Fibroblast of lung (primary cell): ENCODE data around the gene TNP2. TPM values are rescaled to one million over a fixed set of nuclear protein-coding genes. Genes with fewer than 3 reads are reported as not detected.

Source experiments
- DNase-seq, 2 donors: peaks; one replicate each; pipeline versions ENCODE4 v3.0.0 to v3.0.0-alpha.2; 2010; ENCODE audit warnings: low read depth in 2 of 2
- H2AFZ ChIP-seq: 2 replicates; pipeline ENCODE4 v1.5.1; 2012; ENCODE audit warnings: low read length, control low read depth, inconsistent platforms
- H3K27ac ChIP-seq: 2 replicates; pipeline ENCODE4 v1.5.1; 2011; ENCODE audit warnings: low read length, control low read depth; ENCODE audit not compliant: insufficient read depth
- H3K27me3 ChIP-seq: 2 replicates; pipeline ENCODE4 v1.5.1; 2011; ENCODE audit warnings: mild to moderate bottlenecking, low read length; ENCODE audit not compliant: control insufficient read depth, insufficient read depth
- H3K36me3 ChIP-seq: 2 replicates; pipeline ENCODE4 v1.5.1; 2011; ENCODE audit warnings: low read length; ENCODE audit not compliant: control insufficient read depth, insufficient read depth
- H3K4me1 ChIP-seq: 2 replicates; pipeline ENCODE4 v1.5.1; 2011; ENCODE audit warnings: low read length; ENCODE audit not compliant: control insufficient read depth, insufficient read depth; ENCODE audit errors: extremely low read depth
- H3K4me2 ChIP-seq: 2 replicates; pipeline ENCODE4 v1.5.1; 2011; ENCODE audit warnings: low read length, control low read depth; ENCODE audit not compliant: insufficient read depth; ENCODE audit errors: extremely low read depth
- H3K4me3 ChIP-seq, 4 experiments: fragments of 200-600 bp in 1 of 4; sonication (generic) in 1 of 4; replicated peaks in 1 of 4; 2 replicates each; pipeline ENCODE4 v1.5.1; 2011 to 2016; ENCODE audit warnings: low read length in 4 of 4, low read depth in 3 of 4, mild to moderate bottlenecking in 3 of 4, control low read depth in 2 of 4, inconsistent platforms in 1 of 4, mixed read lengths in 1 of 4; ENCODE audit not compliant: insufficient read depth in 1 of 4; ENCODE audit errors: control extremely low read depth in 1 of 4
- H3K79me2 ChIP-seq: 2 replicates; pipeline ENCODE4 v1.5.1; 2012; ENCODE audit warnings: mild to moderate bottlenecking, low read length, inconsistent platforms; ENCODE audit not compliant: control insufficient read depth, insufficient read depth
- H3K9ac ChIP-seq: 2 replicates; pipeline ENCODE4 v1.5.1; 2011; ENCODE audit warnings: mild to moderate bottlenecking, low read length, control low read depth; ENCODE audit not compliant: insufficient read depth
- H3K9me3 ChIP-seq: 2 replicates; pipeline ENCODE4 v1.5.1; 2012; ENCODE audit warnings: low read depth, low read length; ENCODE audit not compliant: control insufficient read depth, insufficient read depth
- H4K20me1 ChIP-seq: 2 replicates; pipeline ENCODE4 v1.5.1; 2011; ENCODE audit warnings: low read length; ENCODE audit not compliant: control insufficient read depth, insufficient read depth; ENCODE audit errors: extremely low read depth
- CTCF ChIP-seq, 2 donors: IDR thresholded peaks in 1 of 2; conservative IDR thresholded peaks in 1 of 2; 1 replicate in 1 of 2; 2 replicates in 1 of 2; pipeline ENCODE4 v1.5.1; 2011 to 2012; ENCODE audit warnings: low read length in 2 of 2, control low read depth in 1 of 2, inconsistent platforms in 1 of 2, low read depth in 1 of 2, mild to moderate bottlenecking in 1 of 2
- EZH2 ChIP-seq: IDR thresholded peaks from 2 replicates; pipeline ENCODE4 v1.5.1; 2012; ENCODE audit warnings: low read length, control low read depth, mild to moderate bottlenecking; ENCODE audit errors: missing control alignments
- polyA plus RNA-seq, 2 donors: library from polyadenylated mRNA; depleted of rRNA in 1 of 2; stranded (reverse) in 1 of 2; unstranded in 1 of 2; fragments of >200 nt; gene quantifications; 2 replicates each; pipeline ENCODE4 v1.2.1, GENCODE V29; 2011 to 2012; ENCODE audit warnings: missing spikeins in 1 of 2
- total RNA-seq: library from RNA; depleted of rRNA; stranded (reverse); fragments of >200 nt; gene quantifications from 2 replicates; pipeline ENCODE4 v1.2.1, GENCODE V29; 2014

TNP2 gene
- total and polyA plus RNA-seq, 2 donors (not counting 1 experiment from before 2014, with no cell fraction given): not detected

GRCh38 chr16:11236461-11237254, 32.5 kb downstream of the TNP2 start:
- H3K27me3 ChIP-seq: no peaks in the 10 kb centered on the region
- H3K4me3 ChIP-seq: no peak overlapping the region
- no peak overlapping the region for H3K4me2 ChIP-seq
- peak in 1 of 2 donors; percentile 33 for DNase-seq
- H3K79me2 ChIP-seq: no peaks in the 10 kb centered on the region
- no peak overlapping the region for H3K9ac ChIP-seq
- no peak overlapping the region for H3K27ac ChIP-seq
- H4K20me1 ChIP-seq: no peaks in the 10 kb centered on the region
- no peaks in the 10 kb centered on the region for H3K4me1 ChIP-seq
- no peaks in the 10 kb centered on the region for H3K9me3 ChIP-seq
- no peak overlapping the region for H2AFZ ChIP-seq
- TF ChIP-seq CTCF (conservative IDR thresholded peaks at IDR 0.05 in 1 of 2, IDR thresholded peaks at IDR 0.05 in 1 of 2; ENCODE audit: low read depth in 1 of 2, low read length in 2 of 2): no peak
- TF ChIP-seq EZH2: no peak
- H3K36me3 ChIP-seq: no peaks in the 10 kb centered on the region

GRCh38 chr16:11235703-11235991, 33.5 kb downstream of the TNP2 start:
- Histone ChIP-seq H3K27me3 (no peaks in the 10 kb centered on the region), H3K4me1 (peaks cover 2% of the 10 kb centered on the region), H3K9me3 (no peaks in the 10 kb centered on the region), H4K20me1 (no peaks in the 10 kb centered on the region), H3K36me3 (no peaks in the 10 kb centered on the region), H3K4me3 (no peak overlapping the region), H3K79me2 (no peaks in the 10 kb centered on the region), H3K4me2 (no peak overlapping the region), H2AFZ (no peak overlapping the region), H3K27ac (no peak overlapping the region), H3K9ac (no peak overlapping the region)
- TF ChIP-seq EZH2: no peak
- no peak for TF ChIP-seq CTCF (conservative IDR thresholded peaks at IDR 0.05 in 1 of 2, IDR thresholded peaks at IDR 0.05 in 1 of 2; ENCODE audit: low read depth in 1 of 2, low read length in 2 of 2)
- no peak for DNase-seq

- H4K20me1 ChIP-seq: no peaks in the 10 kb centered on the region
- H3K27me3 ChIP-seq: no peaks in the 10 kb centered on the region
- no peaks in the 10 kb centered on the region for H3K36me3 ChIP-seq
- peaks cover 2% of the 10 kb centered on the region for H3K4me1 ChIP-seq
- no peak overlapping the region for H3K4me3 ChIP-seq
- no peak overlapping the region for H3K27ac ChIP-seq
- DNase-seq: peak in 1 of 2 donors; percentile 69
- H3K9ac ChIP-seq: no peak overlapping the region
- no peaks in the 10 kb centered on the region for H3K79me2 ChIP-seq
- H2AFZ ChIP-seq: no peak overlapping the region
- no peak overlapping the region for H3K4me2 ChIP-seq
- no peaks in the 10 kb centered on the region for H3K9me3 ChIP-seq
- TF ChIP-seq EZH2 (no peak), CTCF (conservative IDR thresholded peaks at IDR 0.05 in 1 of 2, IDR thresholded peaks at IDR 0.05 in 1 of 2; ENCODE audit: low read depth in 1 of 2, low read length in 2 of 2) (no peak)
These were observed 34.0 kb downstream of the TNP2 start for GRCh38 chr16:11234884-11235702.
